HepG2 (cell line): ENCODE data around the gene HID1. TPM values are rescaled to one million over a fixed set of nuclear protein-coding genes. Genes with fewer than 3 reads are reported as not detected.

ENCODE experiments used
- EP300 ChIP-seq, 3 experiments: sonication (generic) in 1 of 3; formaldehyde crosslinking in 1 of 3; IDR thresholded peaks; 2 replicates each; pipeline versions ENCODE4 v1.5.1 to v1.6.1; 2011 to 2020; ENCODE audit warnings: low read depth in 2 of 3, low read length in 2 of 3, borderline replicate concordance in 1 of 3, improper control_type of control experiment in 1 of 3, mild to moderate bottlenecking in 1 of 3, missing genetic modification reagents in 1 of 3, moderate library complexity in 1 of 3
- JUND ChIP-seq: sonication (generic); formaldehyde crosslinking; IDR thresholded peaks from 2 replicates; pipeline ENCODE4 v1.8.0; 2022; ENCODE audit warnings: mild to moderate bottlenecking, missing genetic modification reagents
- MIXL1 ChIP-seq: IDR thresholded peaks from 2 replicates; pipeline ENCODE4 v1.6.1; 2016
- SNAPC4 ChIP-seq: sonication (generic); formaldehyde crosslinking; IDR thresholded peaks from 2 replicates; pipeline ENCODE4 v1.4.0; 2020; ENCODE audit warnings: mild to moderate bottlenecking, missing genetic modification reagents
- ZNF597 ChIP-seq: sonication (generic); formaldehyde crosslinking; IDR thresholded peaks from 2 replicates; pipeline ENCODE4 v1.5.0; 2020; ENCODE audit warnings: missing genetic modification reagents
- ZNF619 ChIP-seq: sonication (generic); formaldehyde crosslinking; IDR thresholded peaks from 2 replicates; pipeline ENCODE4 v1.4.0; 2020; ENCODE audit warnings: mild to moderate bottlenecking, missing genetic modification reagents
- polyA plus RNA-seq, 8 experiments: library from polyadenylated mRNA; depleted of rRNA in 3 of 8; stranded (reverse) in 7 of 8; unstranded in 1 of 8; fragments of >200 nt; fragmentation: Illumina TruSeq in 4 of 8; extraction: Trizol in 4 of 8; gene quantifications; 2 replicates each; pipeline versions ENCODE4 v1.2.1 to v1.2.3, GENCODE V29; 2011 to 2016; ENCODE audit warnings: low read depth in 4 of 8, missing spikeins in 1 of 8, mixed read lengths in 1 of 8; ENCODE audit not compliant: insufficient read depth in 1 of 8
- total RNA-seq, 5 experiments: library from RNA; depleted of rRNA; stranded (reverse); fragments of >200 nt; fragmentation: Illumina TruSeq; extraction: Trizol; gene quantifications; 2 replicates each; pipeline ENCODE4 v1.2.3, GENCODE V29; 2016; ENCODE audit warnings: low read depth in 1 of 5

Gene HID1
- total and polyA plus RNA-seq, 2 of the 13 experiments (the other 11 are each of a cell fraction or from before 2014, with no cell fraction given), result 2.1 to 10.6 TPM

DNA sequence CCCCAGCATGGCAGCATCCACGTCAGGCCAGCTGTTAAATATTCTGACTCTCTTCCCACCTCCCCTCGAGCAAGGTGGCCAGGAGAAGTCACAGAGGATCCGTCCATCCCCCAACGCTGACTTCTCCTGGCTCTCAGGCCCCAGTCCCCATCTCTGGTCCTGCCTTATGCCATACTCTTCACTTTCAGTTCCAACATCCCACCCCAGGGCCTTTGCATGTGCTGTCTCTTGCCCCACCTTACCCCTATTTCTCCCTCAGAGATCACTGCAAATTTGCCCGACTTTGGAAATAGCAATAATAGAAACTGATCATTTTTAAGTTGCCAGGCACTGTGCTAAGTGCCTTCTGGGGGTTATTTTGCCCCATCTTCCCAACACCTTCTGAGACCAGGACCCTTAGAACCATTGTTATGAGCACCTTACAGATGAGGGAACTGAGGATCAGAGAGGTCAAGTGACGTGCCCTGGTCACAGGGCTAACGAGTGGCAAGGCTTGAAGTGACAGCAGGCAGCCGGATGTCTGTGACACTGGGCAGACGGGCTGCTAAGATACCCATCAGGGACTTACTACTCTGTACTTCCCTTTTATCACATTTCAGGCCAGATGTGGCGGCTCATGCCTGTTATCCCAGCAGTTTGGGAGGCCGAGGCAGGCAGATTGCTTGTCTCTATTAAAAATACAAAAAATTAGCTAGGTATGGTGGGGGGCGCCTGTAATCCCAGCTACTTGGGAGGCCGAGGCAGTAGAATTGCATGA lies 17.7 kb downstream of the HID1 start (continued):
- no peak for TF ChIP-seq SNAPC4
- TF ChIP-seq EP300 (IDR thresholded peaks at IDR 0.05; ENCODE audit: low read depth in 2 of 2, low read length in 2 of 2), result no peak
- TF ChIP-seq EP300 (CRISPR knock-in tag; IDR thresholded peaks at IDR 0.05; ENCODE audit: borderline replicate concordance), result no peak
- no peak for TF ChIP-seq ZNF619 (CRISPR knock-in tag)
- TF ChIP-seq JUND (CRISPR knock-in tag), result no peak
- no peak for TF ChIP-seq MIXL1 (CRISPR knock-in tag)
- TF ChIP-seq ZNF597 (CRISPR knock-in tag), result no peak
